Liver (tissue), 9 donors: ENCODE measurements around the gene BRD4. TPM values are rescaled to one million over a fixed set of nuclear protein-coding genes. Genes with fewer than 3 reads are reported as not detected.

ENCODE experiments used
- DNase-seq: peaks from one replicate; pipeline ENCODE4 v3.0.0-alpha.2; 2017; ENCODE audit warnings: low spot score
- H3K27ac ChIP-seq, 2 donors: one replicate each; pipeline ENCODE4 v1.7.0; 2013; ENCODE audit warnings: inconsistent platforms in 2 of 2, low read length in 2 of 2, control low read depth in 1 of 2, low read depth in 1 of 2, mild to moderate bottlenecking in 1 of 2
- H3K27me3 ChIP-seq, 4 donors: one replicate each; pipeline versions ENCODE4 v1.6.1 to v1.7.0; 2013; ENCODE audit warnings: low read length in 3 of 4, inconsistent platforms in 1 of 4, mild to moderate bottlenecking in 1 of 4, moderate library complexity in 1 of 4; ENCODE audit not compliant: control insufficient read depth in 4 of 4, insufficient read depth in 4 of 4
- H3K36me3 ChIP-seq, 4 donors: one replicate each; pipeline versions ENCODE4 v1.6.1 to v1.7.0; 2013; ENCODE audit warnings: low read length in 3 of 4, mild to moderate bottlenecking in 3 of 4, low read depth in 1 of 4, moderate library complexity in 1 of 4; ENCODE audit not compliant: control insufficient read depth in 4 of 4, insufficient read depth in 3 of 4
- H3K4me1 ChIP-seq, 4 donors: one replicate each; pipeline versions ENCODE4 v1.6.1 to v1.7.0; 2013; ENCODE audit warnings: low read length in 3 of 4, mild to moderate bottlenecking in 3 of 4, moderate library complexity in 1 of 4; ENCODE audit not compliant: control insufficient read depth in 4 of 4, insufficient read depth in 4 of 4
- H3K4me3 ChIP-seq, 3 donors: one replicate each; pipeline versions ENCODE4 v1.6.1 to v1.7.0; 2013; ENCODE audit warnings: low read length in 3 of 3, control low read depth in 1 of 3, low read depth in 1 of 3, mild to moderate bottlenecking in 1 of 3
- H3K9ac ChIP-seq, 2 donors: one replicate each; pipeline ENCODE4 v1.7.0; 2013; ENCODE audit warnings: low read length in 2 of 2, mild to moderate bottlenecking in 2 of 2, moderate library complexity in 2 of 2, control low read depth in 1 of 2, low read depth in 1 of 2
- H3K9me3 ChIP-seq, 4 donors: one replicate each; pipeline versions ENCODE4 v1.6.1 to v1.7.0; 2013; ENCODE audit warnings: low read length in 3 of 4; ENCODE audit not compliant: control insufficient read depth in 4 of 4
- EGR1 ChIP-seq, 2 donors: IDR thresholded peaks; 2 replicates each; pipeline ENCODE4 v1.6.1; 2016 to 2018; ENCODE audit warnings: antibody characterized with exemption in 2 of 2, low read depth in 2 of 2
- FOXA1 ChIP-seq: IDR thresholded peaks from 2 replicates; pipeline ENCODE4 v1.6.1; 2016; ENCODE audit warnings: antibody characterized with exemption
- FOXA2 ChIP-seq: IDR thresholded peaks from 2 replicates; pipeline ENCODE4 v1.6.1; 2016; ENCODE audit warnings: antibody characterized with exemption
- GABPA ChIP-seq, 2 donors: IDR thresholded peaks in 1 of 2; conservative IDR thresholded peaks in 1 of 2; 2 replicates each; pipeline ENCODE4 v1.6.1; 2016; ENCODE audit warnings: antibody characterized with exemption in 2 of 2, mild to moderate bottlenecking in 1 of 2, moderate library complexity in 1 of 2
- HNF4A ChIP-seq, 2 donors: conservative IDR thresholded peaks; 2 replicates each; pipeline ENCODE4 v1.6.1; 2016; ENCODE audit warnings: antibody characterized with exemption in 2 of 2, mild to moderate bottlenecking in 2 of 2
- HNF4G ChIP-seq: IDR thresholded peaks from 2 replicates; pipeline ENCODE4 v1.6.1; 2016; ENCODE audit warnings: antibody characterized with exemption
- JUND ChIP-seq, 2 donors: IDR thresholded peaks; 2 replicates each; pipeline ENCODE4 v1.6.1; 2016; ENCODE audit warnings: antibody characterized with exemption in 2 of 2
- NR2F2 ChIP-seq: IDR thresholded peaks from 2 replicates; pipeline ENCODE4 v1.6.1; 2016; ENCODE audit warnings: antibody characterized with exemption
- RAD21 ChIP-seq, 2 donors: IDR thresholded peaks; 2 replicates each; pipeline ENCODE4 v1.6.1; 2016; ENCODE audit warnings: antibody characterized with exemption in 2 of 2, mild to moderate bottlenecking in 2 of 2
- SP1 ChIP-seq: IDR thresholded peaks from 2 replicates; pipeline ENCODE4 v1.6.1; 2018; ENCODE audit warnings: antibody characterized with exemption, mild to moderate bottlenecking
- TAF1 ChIP-seq: conservative IDR thresholded peaks from 2 replicates; pipeline ENCODE4 v1.6.1; 2016; ENCODE audit warnings: antibody characterized with exemption, mild to moderate bottlenecking
- YY1 ChIP-seq: IDR thresholded peaks from 2 replicates; pipeline ENCODE4 v1.6.1; 2016; ENCODE audit warnings: antibody characterized with exemption, mild to moderate bottlenecking
- WGBS: extraction: QIAGEN DNeasy Blood & Tissue Kit; methylation state at CpG from one replicate; pipeline ENCODE4 v1.1.7; 2013; 5-methylcytosine and 5-hydroxymethylcytosine counted together
- polyA plus RNA-seq, 2 donors: library from polyadenylated mRNA; stranded (reverse) in 1 of 2; unstranded in 1 of 2; fragments of 200-250 nt in 1 of 2; fragments of >200 nt in 1 of 2; fragmentation: Nextera tagmentation in 1 of 2; extraction: Ambion mirVana in 1 of 2; gene quantifications; one replicate each; pipeline versions ENCODE4 v1.2.1 to v1.2.3, GENCODE V29; 2013 to 2015
- total RNA-seq, 2 donors: library from RNA; depleted of rRNA; stranded (reverse); fragments of >200 nt; gene quantifications; one replicate each; pipeline ENCODE4 v1.2.3, GENCODE V29; 2014
- TF ChIP-seq, protein P1 (sequence below): IDR thresholded peaks from 2 replicates; pipeline ENCODE4 v1.6.1; 2016; ENCODE audit warnings: antibody characterized with exemption
- TF ChIP-seq, protein P2 (sequence below): IDR thresholded peaks from 2 replicates; pipeline ENCODE4 v1.6.1; 2016; ENCODE audit warnings: antibody characterized with exemption, mild to moderate bottlenecking
- TF ChIP-seq, protein P3 (sequence below): fragments of 150-350 bp; IDR thresholded peaks from 2 replicates; pipeline ENCODE4 v1.5.1; 2017; ENCODE audit warnings: improper control_type of control experiment, low read depth, low read length; ENCODE audit not compliant: missing input control
- TF ChIP-seq, protein P4 (sequence below): IDR thresholded peaks from 2 replicates; pipeline ENCODE4 v1.6.1; 2016; ENCODE audit warnings: antibody characterized with exemption
- TF ChIP-seq, protein P5 (sequence below): IDR thresholded peaks from 2 replicates; pipeline ENCODE4 v1.6.1; 2016; ENCODE audit warnings: antibody characterized with exemption
- donor health status: healthy.
- donor health status: healthy.
- donor health status: healthy.
- donor health status: healthy.
- donor health status: healthy.

The BRD4 gene
- total and polyA plus RNA-seq, 4 donors = 13.6 to 25.8 (median 20.5) TPM

DNA sequence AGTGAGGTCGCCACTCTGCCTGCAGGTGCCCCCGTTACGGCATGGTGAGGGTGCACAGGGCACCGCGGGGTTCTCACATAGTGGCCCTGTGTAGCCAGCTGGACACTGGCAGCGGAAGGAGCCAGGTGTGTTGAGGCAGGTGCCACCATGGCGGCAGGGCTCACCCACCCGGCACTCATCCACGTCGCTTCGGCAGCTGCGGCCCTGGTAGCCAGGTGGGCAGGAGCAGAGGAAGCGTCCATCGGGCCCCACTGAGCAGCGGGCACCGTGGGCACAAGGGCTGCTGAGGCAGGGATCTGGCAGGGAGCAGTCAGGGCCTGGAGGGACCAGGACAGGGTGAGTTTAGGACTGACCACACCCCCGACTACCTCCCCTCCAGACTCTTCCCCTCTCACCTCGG, 140.4 kb downstream of the BRD4 start:
- 94% methylated on average over 18 of the region's 18 CpGs for WGBS
- DNase-seq = no peak
- Histone ChIP-seq H3K9ac (no peak overlapping the region), H3K27me3 (peaks cover 0 to 3% (median 0%) of the 10 kb centered on the region in 4 donors), H3K27ac (no peak overlapping the region), H3K4me3 (no peak overlapping the region), H3K4me1 (peaks cover 0 to 2% (median 0%) of the 10 kb centered on the region in 4 donors), H3K36me3 (no peaks in the 10 kb centered on the region), H3K9me3 (no peaks in the 10 kb centered on the region)
- no peak for TF ChIP-seq FOXA1
- no peak for TF ChIP-seq FOXA2
- TF ChIP-seq YY1 = no peak
- TF ChIP-seq HNF4A (conservative IDR thresholded peaks at IDR 0.05) = no peak
- TF ChIP-seq SP1 = no peak
- TF ChIP-seq GABPA (IDR thresholded peaks at IDR 0.05 in 1 of 2, conservative IDR thresholded peaks at IDR 0.05 in 1 of 2) = no peak
- no peak for TF ChIP-seq JUND (IDR thresholded peaks at IDR 0.05)
- TF ChIP-seq, protein P1, sequence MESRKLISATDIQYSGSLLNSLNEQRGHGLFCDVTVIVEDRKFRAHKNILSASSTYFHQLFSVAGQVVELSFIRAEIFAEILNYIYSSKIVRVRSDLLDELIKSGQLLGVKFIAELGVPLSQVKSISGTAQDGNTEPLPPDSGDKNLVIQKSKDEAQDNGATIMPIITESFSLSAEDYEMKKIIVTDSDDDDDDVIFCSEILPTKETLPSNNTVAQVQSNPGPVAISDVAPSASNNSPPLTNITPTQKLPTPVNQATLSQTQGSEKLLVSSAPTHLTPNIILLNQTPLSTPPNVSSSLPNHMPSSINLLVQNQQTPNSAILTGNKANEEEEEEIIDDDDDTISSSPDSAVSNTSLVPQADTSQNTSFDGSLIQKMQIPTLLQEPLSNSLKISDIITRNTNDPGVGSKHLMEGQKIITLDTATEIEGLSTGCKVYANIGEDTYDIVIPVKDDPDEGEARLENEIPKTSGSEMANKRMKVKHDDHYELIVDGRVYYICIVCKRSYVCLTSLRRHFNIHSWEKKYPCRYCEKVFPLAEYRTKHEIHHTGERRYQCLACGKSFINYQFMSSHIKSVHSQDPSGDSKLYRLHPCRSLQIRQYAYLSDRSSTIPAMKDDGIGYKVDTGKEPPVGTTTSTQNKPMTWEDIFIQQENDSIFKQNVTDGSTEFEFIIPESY = no peak
- TF ChIP-seq, protein P2, sequence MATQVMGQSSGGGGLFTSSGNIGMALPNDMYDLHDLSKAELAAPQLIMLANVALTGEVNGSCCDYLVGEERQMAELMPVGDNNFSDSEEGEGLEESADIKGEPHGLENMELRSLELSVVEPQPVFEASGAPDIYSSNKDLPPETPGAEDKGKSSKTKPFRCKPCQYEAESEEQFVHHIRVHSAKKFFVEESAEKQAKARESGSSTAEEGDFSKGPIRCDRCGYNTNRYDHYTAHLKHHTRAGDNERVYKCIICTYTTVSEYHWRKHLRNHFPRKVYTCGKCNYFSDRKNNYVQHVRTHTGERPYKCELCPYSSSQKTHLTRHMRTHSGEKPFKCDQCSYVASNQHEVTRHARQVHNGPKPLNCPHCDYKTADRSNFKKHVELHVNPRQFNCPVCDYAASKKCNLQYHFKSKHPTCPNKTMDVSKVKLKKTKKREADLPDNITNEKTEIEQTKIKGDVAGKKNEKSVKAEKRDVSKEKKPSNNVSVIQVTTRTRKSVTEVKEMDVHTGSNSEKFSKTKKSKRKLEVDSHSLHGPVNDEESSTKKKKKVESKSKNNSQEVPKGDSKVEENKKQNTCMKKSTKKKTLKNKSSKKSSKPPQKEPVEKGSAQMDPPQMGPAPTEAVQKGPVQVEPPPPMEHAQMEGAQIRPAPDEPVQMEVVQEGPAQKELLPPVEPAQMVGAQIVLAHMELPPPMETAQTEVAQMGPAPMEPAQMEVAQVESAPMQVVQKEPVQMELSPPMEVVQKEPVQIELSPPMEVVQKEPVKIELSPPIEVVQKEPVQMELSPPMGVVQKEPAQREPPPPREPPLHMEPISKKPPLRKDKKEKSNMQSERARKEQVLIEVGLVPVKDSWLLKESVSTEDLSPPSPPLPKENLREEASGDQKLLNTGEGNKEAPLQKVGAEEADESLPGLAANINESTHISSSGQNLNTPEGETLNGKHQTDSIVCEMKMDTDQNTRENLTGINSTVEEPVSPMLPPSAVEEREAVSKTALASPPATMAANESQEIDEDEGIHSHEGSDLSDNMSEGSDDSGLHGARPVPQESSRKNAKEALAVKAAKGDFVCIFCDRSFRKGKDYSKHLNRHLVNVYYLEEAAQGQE = no peak
- TF ChIP-seq, protein P3, sequence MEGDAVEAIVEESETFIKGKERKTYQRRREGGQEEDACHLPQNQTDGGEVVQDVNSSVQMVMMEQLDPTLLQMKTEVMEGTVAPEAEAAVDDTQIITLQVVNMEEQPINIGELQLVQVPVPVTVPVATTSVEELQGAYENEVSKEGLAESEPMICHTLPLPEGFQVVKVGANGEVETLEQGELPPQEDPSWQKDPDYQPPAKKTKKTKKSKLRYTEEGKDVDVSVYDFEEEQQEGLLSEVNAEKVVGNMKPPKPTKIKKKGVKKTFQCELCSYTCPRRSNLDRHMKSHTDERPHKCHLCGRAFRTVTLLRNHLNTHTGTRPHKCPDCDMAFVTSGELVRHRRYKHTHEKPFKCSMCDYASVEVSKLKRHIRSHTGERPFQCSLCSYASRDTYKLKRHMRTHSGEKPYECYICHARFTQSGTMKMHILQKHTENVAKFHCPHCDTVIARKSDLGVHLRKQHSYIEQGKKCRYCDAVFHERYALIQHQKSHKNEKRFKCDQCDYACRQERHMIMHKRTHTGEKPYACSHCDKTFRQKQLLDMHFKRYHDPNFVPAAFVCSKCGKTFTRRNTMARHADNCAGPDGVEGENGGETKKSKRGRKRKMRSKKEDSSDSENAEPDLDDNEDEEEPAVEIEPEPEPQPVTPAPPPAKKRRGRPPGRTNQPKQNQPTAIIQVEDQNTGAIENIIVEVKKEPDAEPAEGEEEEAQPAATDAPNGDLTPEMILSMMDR = no peak
- TF ChIP-seq TAF1 = no peak
- TF ChIP-seq EGR1 (IDR thresholded peaks at IDR 0.05; ENCODE audit: low read depth in 2 of 2) = no peak
- TF ChIP-seq, protein P4, sequence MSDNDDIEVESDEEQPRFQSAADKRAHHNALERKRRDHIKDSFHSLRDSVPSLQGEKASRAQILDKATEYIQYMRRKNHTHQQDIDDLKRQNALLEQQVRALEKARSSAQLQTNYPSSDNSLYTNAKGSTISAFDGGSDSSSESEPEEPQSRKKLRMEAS = no peak
- TF ChIP-seq HNF4G = no peak
- TF ChIP-seq RAD21 (IDR thresholded peaks at IDR 0.05) = no peak

DNA sequence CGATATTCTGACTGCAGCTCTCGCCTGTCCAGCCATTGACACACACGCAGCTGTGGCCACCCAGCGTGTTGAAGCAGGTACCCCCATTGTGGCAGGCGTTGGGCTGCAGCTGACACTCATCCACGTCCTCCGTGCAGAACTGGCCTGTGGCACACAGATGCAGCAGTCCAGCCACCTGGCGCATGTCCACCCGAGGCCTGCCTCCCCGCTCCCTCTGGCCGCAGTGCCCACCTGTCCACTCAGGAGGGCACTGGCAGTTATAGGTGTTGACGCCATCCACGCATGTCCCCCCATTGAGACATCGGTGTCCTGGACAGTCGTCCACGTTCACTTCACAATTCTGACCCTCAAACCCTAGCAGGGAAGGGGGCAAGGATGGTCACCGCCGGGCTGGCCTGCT, 140.8 kb downstream of the BRD4 start:
- peaks cover 0 to 3% (median 0%) of the 10 kb centered on the region in 4 donors for H3K27me3 ChIP-seq
- no peak overlapping the region for H3K4me3 ChIP-seq
- WGBS = 94% methylated on average over 18 of the region's 18 CpGs
- no peak overlapping the region for H3K27ac ChIP-seq
- H3K9me3 ChIP-seq = no peaks in the 10 kb centered on the region
- no peak for DNase-seq
- no peaks in the 10 kb centered on the region for H3K36me3 ChIP-seq
- H3K4me1 ChIP-seq = peaks cover 0 to 2% (median 0%) of the 10 kb centered on the region in 4 donors
- TF ChIP-seq EGR1 (IDR thresholded peaks at IDR 0.05; ENCODE audit: low read depth in 2 of 2) (no peak), HNF4A (conservative IDR thresholded peaks at IDR 0.05) (no peak), GABPA (IDR thresholded peaks at IDR 0.05 in 1 of 2, conservative IDR thresholded peaks at IDR 0.05 in 1 of 2) (no peak), SP1 (no peak), NR2F2 (no peak), HNF4G (no peak), FOXA1 (no peak), YY1 (no peak), RAD21 (IDR thresholded peaks at IDR 0.05) (no peak), FOXA2 (no peak)
- TF ChIP-seq, protein P4 = no peak
- TF ChIP-seq, protein P2 = no peak
- TF ChIP-seq, protein P5, sequence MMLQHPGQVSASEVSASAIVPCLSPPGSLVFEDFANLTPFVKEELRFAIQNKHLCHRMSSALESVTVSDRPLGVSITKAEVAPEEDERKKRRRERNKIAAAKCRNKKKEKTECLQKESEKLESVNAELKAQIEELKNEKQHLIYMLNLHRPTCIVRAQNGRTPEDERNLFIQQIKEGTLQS = no peak
- H3K9ac ChIP-seq = no peak overlapping the region
